T follicular helper cell (primary cell): ENCODE measurements around the gene ASTN1.

Source experiments
- DNase-seq: peaks from one replicate; pipeline ENCODE4 v3.0.0-alpha.2; 2020; ENCODE audit warnings: low read depth

The ASTN1 gene

DNA sequence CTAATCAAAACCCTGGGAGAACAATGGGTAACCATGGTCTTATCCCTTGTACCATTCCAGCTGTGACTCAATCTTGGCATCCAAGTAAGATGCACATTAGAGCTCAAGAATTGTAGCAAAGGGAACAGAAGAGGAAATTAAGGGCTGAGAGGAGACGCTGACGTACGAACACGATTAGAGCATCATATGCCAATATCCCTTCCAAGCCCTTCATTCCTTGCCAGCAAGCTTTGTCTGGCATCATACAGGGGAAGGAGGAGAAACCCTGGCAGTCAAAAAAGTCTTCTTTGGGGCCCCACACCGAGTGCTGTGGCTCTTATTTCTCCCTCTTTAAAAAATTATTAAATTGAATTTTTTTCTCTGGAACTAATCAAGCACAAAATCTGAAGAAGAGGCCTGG lies 120.9 kb downstream of the ASTN1 start:
- DNase-seq, result no peak

DNA sequence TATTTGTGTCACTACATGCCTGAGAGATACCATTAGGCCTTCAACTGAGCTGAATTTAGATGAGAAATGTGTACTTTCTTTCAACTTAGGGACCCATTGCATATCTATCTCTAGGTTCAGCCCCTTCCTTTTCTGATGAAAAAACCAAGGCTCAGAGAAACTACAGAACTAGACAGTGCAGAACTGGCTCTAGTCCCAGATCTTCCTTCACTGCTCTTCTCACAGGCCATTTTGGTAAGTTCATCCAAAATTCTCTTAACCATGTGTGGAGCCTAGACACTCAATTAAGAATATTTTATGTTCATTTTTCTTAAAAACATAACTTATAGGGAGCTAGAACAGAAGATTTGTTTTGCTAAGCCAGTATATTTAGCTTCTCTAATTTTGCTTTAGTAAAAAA lies 128.9 kb downstream of the ASTN1 start:
- no peak for DNase-seq

DNA sequence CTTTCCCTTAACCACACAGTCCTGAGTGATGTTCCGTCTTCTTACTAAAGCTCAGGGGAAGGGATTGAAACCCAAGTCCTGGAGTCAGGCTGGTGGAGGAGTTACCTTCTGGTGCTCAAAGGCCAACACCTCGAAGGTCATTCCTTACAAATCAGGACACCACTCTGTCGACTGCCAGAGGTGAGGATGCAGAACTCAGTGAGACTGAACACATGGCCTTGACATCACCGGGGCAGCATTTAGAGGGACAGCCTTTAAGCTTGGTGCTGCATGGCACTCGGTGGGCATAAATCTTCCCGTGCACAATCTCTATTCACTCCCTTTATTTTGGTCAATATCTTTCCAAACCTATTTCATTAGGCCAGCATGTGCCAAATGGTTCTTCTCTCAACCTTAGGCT lies 130.9 kb downstream of the ASTN1 start:
- no peak for DNase-seq

DNA sequence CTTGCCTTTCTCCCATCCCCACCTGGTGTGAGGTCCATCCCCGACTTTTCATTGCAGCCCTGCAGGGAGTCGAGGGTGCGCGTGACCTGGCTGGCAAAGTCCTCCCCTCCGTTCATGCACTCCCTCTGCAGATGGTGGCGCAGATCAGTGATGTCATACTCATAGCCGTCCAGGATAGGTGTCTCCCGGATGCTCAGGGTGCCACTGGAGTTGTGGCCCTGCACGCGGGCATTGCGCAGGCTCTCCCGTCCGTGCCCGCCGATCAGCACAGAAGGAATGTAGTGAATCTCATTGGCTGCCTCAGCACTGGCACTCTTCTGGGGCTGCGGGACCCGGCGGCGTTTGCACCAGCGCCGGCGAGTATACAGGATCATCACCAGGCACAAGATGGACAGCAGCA lies 132.1 kb downstream of the ASTN1 start:
- no peak for DNase-seq

DNA sequence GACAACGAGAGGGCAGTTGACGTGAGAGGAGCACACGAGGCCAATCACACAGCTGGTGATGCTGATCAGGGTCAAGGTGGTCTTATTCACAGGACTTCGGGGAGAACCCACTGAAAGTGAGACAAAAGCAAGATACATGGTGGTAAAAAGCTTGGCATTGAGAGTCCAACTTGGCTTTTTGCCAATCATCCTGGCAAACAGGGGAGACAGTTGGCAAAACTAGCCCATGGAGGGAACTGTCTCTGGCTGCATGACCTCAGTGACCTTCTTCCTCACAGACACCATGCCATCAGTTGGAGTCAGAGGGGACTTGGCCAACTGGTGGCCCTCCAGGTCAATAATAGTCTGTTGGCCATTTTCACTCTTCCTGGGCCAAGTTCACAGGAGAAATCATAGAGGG lies 139.9 kb downstream of the ASTN1 start:
- no peak for DNase-seq

DNA sequence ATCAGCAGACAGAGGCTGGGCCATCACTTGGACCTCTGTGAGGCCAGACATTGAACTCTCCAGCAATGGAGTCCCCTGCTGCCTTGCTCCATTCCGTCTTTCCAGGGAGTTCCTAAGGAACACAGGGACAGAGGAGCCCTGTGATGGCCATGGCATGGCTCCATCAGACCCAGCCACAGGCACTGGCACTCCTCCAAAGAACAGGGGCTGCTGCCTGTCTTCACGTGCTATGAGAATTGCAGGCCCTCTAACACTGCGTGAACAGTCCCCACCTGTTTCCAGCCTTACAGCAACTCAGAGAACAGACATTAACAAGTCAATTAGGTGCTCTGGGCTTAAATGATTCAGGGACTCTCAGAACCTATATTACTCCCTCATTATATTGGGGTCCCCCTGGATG lies 140.8 kb downstream of the ASTN1 start:
- no peak for DNase-seq

DNA sequence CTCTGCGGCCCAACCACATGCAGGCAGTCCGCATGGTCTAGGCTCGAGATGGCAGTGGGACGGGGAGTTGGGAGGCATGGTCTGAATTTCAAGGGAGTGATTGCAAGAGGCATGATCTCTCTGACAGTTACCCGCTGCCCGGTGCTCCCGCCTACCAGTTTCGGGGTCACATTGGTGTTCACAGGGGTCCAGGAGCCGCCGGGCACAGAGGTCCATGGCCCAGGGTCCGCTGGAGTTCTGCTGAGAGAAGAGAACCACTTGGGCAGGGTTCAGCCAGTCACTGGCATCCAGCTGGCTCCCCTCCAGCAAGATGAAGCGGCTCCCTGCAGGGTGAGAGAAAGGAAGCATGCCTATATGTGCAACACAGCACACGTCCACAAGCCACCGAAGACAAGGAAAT lies 141.3 kb downstream of the ASTN1 start:
- no peak for DNase-seq

DNA sequence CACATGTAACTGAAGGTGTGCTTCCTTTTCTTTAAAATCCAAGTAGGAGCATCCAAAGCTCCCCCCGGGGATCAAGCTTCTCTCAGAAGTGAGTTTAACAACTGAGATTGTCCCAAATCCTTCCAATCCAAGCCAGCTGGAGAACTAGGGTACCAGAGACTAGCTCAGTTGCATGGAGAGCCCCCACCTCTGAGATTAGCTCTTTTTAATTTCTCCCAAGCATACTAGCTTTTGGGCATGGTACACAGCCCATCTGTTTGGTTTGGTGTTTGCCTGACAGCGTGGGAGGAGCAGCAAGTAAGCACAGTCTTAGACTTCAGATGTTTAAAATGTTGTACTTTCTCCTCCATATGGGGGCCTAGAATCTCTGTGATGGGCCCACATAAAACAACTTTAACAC lies 142.8 kb downstream of the ASTN1 start:
- DNase-seq, result no peak

DNA sequence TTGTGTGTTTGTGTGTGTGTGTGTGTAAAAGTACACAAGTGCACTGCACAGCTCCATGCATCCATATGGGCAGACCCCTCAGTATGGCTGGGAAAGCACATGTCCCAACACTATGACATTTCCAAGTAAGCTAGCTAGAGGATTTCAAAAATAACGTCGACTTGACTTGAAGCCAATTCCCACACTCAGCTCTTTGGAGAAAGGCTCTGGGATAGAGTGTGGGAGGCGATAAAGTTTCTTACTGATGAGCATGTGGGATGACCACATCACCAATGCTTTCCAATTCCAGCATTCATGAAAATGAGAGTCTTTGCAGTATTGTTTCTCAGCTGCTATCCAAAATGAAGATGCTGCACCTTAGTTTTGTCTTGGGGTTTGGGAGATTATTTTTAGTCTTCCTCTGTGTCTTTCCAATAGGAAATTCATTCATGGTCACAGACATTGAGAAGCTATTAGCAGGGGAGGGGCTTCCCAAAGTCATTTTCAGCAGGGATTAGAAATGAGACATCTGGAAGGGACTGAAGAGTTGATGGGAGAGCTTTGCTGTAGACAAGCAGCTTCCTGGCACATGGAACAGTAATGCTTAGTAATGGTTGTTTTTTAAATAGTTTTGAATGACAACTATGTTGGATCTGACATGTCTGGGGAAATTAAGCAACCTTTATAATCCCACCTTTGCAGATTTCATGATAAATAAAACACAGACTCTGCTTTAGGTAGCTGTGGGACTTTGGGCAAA lies 143.5 kb downstream of the ASTN1 start:
- DNase-seq, result no peak

DNA sequence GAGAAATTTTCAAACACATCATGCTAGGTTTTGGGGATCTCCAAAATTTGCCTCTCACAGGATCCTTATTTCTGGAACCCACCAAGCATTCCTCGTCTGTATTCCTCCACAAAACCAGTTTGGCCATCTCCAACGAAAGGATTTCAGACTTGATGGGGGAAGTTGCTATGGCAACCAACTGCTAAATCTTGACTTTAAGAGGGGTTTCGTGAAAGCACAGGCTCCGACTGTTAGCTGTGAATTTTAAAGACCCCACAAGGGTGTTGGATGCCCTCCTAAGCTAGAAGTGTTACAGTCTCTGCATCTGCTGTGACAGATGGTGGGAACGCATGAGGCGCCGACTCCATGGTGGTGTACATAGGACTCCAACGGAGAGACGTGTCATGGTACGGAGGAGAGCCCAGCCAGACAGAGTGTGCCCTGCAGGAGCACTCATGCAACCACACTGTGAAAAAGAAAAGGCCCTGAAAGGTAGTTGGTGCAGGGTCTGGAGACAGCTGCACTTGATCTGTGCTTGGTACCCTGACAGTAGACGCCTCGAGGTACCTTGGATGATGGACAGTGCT lies 147.1 kb downstream of the ASTN1 start:
- DNase-seq, result no peak

DNA sequence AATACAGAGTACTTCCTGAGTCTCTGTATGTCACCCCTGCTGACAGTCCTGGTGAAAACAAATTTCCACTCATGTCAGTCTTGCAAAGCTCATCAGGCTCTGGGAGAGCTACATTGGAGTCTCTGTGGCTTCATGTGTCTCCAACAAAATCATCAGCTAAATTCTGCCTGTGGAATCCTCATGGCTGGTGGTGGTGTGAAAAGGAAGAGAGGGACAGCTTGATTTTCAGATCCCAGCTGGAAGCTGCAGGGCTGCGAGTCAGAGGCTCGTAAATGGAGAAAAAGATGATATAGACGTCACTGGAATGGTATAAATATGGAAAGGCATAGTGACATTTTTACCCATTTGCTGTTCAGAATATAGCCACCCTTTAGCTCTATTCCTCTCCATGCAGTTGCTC lies 150.2 kb downstream of the ASTN1 start:
- DNase-seq, result no peak

DNA sequence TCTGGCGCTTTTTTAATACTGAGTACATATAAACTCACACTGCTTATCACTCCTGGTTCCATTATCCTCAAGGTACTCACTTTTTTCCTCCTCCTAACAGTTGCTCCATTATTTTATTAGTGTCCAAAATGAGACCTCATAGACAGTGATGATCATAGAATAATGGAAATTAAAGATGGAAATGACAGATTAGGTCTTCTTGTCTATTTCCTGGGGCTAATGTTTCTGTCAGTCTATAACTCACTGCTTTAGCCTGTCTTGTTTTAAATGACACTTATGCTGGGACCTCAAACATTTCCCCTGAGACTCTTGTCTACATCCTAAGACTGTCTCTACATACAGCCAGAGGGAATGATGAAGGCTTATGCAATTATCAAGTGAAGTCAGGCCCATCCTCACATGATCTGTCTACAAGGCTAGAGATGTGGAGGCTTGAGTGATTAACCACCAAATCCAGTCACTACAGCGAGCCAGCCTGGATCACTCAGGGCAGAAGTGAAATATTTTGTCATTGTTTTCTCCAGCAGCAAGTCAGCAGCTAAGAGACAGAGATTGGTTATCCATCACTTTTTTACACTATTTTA lies 152.1 kb downstream of the ASTN1 start:
- no peak for DNase-seq

DNA sequence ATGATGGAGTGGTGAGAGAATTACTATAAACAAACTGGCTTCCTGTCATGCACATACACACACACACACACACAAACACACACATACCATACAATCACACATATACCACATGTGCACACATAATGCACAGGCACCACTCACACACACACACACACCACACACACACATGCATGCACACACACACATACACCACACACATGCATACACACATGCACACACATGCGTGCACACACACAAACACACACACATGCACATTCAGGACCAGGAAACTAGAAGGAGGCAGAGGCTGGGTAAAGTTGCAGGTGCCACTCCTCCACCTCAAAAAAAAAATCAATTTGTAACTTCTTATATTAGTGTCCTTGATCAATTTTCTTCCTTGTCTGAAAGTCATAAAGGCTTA lies 153.0 kb downstream of the ASTN1 start:
- DNase-seq, result no peak

DNA sequence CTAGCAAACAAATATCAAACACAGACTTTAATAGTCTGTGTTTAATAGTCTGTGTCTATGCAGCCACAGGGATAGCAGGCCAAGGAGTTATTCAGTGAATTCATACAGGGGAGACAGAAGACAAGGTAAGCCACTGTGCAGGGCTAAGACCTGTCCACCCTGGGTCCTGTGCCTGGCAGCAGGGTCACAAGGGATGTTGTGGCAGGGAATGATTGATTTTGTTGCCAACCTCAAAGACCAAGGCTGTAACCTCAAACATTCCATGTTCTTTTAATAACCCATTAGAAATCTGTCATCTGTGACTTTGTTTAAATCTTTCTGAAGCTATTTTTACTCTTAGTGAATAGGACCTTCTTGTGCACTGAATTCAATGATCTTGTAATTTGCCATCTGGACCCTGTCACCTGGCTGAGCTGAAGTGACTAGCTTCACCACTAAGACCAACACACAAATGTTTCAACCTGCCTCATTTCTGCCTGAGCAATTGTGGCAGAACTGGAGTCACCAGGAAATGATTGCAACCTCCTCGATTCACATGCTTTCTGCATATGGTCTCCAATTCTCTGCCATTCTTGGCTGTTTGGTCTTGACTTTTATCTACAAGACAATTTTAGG lies 154.2 kb downstream of the ASTN1 start:
- DNase-seq, result no peak

DNA sequence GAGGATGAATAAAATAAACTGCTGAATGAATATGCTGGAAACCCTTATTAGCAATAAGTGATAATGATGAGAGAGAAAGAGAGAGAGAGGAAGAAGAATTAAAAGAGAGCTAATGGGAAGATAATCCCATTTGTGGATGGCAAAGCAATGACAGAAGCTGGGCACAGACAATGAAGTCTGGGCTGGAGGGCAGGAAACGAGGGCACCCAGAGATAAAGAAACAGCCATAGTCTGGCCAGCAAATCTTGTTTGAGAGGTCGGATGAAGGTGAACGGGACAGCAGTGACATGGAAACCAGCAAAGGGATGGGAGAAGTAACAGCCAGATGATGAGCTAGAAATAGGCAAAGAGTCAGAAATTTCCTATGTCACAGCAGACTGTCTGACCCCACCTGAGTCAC lies 155.9 kb downstream of the ASTN1 start:
- no peak for DNase-seq

DNA sequence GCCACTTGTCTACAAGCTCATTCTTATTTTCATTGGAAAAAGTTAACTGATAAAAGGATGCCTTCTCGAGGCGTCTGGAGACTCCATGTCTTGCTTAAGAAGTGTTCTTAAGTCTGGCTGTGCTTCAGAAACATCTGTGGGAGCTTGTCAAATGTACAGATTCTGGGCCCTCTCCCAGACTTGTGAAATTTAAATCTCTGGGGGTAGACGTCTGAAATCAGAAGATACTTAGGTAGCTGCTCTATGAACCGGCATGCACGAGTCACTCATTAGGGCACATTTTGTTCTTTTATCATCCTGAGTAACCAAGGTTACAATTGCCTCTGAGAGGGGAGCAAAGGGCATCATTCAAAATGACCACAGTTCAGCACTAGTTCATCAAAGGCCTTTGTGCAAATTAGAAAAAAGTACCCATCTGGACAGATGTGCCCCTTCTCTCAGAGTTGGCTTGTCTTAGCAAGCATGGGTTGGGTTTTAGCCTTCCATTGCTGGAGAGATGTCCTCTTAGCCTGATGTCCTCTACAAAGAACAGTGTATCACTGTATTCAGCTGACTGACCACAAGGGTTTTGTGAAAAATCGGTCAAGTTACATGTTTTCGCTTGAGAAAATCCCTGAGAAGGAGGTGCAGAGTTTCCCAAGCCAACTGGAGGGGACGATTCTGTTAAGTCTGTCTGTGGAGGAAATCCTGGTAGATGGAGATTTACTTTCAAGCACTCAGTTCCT lies 156.9 kb downstream of the ASTN1 start:
- no peak for DNase-seq

DNA sequence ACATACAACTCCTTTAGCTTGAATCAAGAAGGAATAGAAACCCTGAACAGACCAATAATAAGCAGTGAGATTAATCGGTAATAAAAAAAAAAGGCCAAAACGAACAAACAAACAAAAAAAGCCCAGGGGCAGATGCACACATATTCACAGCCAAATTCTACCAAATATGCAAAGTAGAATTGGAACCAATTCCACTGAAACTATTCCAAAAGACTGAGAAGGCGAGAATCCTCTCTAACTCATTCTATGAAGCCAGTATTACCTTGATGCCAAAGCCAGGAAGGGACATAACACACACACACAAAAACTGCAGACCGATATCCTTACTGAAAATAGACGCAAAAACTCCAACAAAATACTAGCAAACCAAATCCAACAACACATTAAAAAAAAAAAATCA lies 161.6 kb downstream of the ASTN1 start:
- DNase-seq, result no peak

DNA sequence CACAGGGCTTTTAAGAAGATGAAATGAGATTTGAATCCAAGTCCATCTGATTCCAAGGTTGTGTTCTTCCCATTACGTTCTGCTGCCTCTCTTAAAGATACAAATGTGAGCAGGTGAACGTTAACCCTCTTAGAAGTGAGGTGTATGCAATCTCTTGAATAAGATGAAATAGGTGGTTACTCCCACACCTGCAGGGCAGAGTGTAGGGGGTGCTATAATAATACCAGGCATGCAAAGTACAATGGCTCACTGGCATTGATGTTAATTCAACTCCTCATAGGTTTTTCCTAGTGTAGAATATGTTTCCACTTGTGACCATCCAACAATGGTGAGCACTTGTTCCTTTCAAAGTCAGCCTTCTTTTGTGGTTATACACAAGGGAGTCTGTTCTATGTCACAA lies 163.0 kb downstream of the ASTN1 start:
- DNase-seq, result no peak

DNA sequence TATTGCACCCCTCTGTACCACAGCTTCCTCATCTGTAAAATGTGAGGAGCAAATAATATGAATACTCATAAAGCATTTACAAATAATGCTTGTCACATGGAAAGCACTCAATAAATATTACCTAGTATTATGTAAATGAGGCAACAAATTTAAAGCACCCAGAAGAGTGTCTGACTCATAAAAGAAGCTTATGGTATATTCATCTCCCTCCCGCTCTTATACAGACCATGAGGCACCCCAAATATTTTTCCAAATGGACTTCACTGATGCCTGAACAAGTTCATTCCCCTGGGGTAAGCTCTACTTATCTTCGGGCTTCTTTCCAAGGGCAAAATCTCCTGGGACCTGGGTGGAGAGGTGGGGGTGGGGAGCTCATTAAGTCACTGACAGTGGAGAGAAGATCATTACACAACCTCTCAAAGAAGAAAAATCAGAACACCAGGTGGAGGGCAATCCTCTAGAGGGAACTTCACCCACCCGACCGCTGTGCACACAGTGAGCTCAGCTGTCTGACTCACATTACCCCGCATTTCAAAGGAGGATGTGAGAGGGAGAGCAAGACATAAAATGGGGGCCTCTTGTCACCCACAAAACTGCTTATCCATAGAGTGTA lies 166.2 kb downstream of the ASTN1 start:
- DNase-seq, result no peak

DNA sequence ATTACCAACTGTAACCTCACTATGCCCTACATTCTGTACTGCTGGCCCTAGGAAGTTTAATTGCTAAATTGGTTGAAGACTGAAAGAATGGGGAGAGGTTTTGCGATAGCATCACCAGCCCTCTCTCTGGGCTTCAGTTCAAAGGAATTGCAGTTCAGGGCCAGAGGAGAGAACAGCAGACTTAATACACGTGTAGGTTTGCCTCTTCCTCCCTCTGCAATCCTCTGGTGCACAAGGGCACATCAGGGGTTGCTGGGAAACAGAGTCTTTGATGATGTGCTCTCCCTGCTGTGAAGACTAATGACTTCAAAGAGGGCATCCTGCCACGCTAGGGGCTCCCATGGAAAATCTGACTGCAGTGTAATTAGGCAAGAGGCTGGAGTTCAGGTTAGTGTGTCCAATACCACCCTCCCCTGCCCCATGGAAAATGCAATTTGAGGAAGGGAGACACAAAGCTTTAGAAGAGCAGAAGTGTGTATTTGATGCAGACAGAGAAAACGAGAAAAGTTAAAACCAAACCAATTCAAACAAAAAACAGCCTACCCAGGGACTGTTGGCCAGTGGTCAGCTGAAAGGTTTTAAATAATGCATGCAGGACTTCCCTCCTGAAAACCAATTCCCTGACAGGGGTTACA lies 167.9 kb downstream of the ASTN1 start:
- DNase-seq, result no peak

DNA sequence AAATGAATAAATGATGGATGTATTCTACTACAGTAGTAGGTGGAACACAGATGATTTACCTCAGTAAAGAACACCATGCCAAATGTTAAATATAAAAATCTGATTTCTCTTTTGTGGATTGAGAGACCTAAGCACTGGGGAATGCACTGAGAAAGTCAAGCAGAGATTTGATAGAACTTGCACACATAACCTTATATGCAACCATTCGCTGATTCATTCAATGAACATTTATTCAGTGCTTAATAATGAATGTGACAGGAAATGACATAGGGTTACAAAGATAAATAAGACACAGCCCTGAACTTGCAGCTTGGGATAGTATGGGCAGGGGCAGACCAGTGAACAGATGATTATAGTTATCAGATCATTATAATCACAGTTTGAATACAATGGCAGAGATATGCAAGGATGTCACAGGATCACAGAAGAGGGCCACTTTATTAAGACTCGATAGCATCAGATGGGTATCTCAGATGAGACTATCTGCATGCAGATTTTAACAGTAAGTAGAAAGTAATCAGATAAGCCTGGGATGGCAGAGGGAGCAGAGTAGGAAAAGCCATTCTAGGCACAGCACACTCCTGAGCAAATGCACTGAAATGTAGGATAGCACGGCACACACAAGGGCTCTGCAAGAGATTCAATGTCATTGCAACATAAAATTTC lies 169.4 kb downstream of the ASTN1 start:
- DNase-seq, result no peak
